Pancreas (tissue), 10 donors: ENCODE measurements around the gene PIP4K2C. TPM values are rescaled to one million over a fixed set of nuclear protein-coding genes. Genes with fewer than 3 reads are reported as not detected.

Experiments
- ATAC-seq, 4 donors: fragments of 200-7000 bp; cut with Tn5 transposase; one replicate each; pipeline versions ENCODE4 v1.8.0 to v1.9.1; 2020; ENCODE audit warnings: mild to moderate bottlenecking in 4 of 4, moderate library complexity in 4 of 4
- DNase-seq, 6 donors: peaks; one replicate each; pipeline ENCODE4 v3.0.0-alpha.2; 2020
- FAIRE-seq: peaks from 2 replicates; lab custom pipeline; 2012; peaks lifted over from hg19 to GRCh38; lab: Jason Lieb, UNC
- H3K27ac ChIP-seq, 4 donors: fragments of 200-600 bp; sonication (generic); 1 replicate in 3 of 4; 2 replicates in 1 of 4; pipeline versions ENCODE4 v1.5.0 to v1.8.0; 2020
- H3K27me3 ChIP-seq, 4 donors: fragments of 200-600 bp; one replicate each; pipeline ENCODE4 v1.8.0; 2021
- H3K36me3 ChIP-seq, 3 donors: fragments of 200-600 bp; sonication (generic) in 1 of 3; one replicate each; pipeline versions ENCODE4 v1.5.0 to v1.8.0; 2020 to 2021
- H3K4me1 ChIP-seq, 3 donors: fragments of 200-600 bp; one replicate each; pipeline ENCODE4 v1.8.0; 2021
- H3K4me3 ChIP-seq, 4 donors: fragments of 200-600 bp; sonication (generic) in 2 of 4; one replicate each; pipeline versions ENCODE4 v1.5.0 to v1.8.0; 2020 to 2021
- H3K9me3 ChIP-seq, 4 donors: fragments of 200-600 bp; one replicate each; pipeline ENCODE4 v1.8.0; 2021
- WGBS, 2 donors: extraction: QIAGEN DNeasy Blood & Tissue Kit; methylation state at CpG; one replicate each; pipeline ENCODE4 v1.1.7; 2013; 5-methylcytosine and 5-hydroxymethylcytosine counted together
- intact Hi-C, 3 donors: fragments of 100-400 bp; cut with DNase I; formaldehyde crosslinking; loops; one replicate each; pipeline versions ENCODE4 v1.11.1 to v1.14.2; 2022
- polyA plus RNA-seq, 2 donors: library from polyadenylated mRNA; stranded (reverse); fragments of 200-250 nt; gene quantifications; one replicate each; pipeline ENCODE4 v1.2.3, GENCODE V29; 2013
- total RNA-seq, 6 donors: library from RNA; stranded (reverse); fragmentation: NEBNext Ultra II Directional in 4 of 6; extraction: Animal tissue kit (Norgen Biotek cat#: 25700) in 4 of 6; gene quantifications; one replicate each; pipeline versions ENCODE4 v1.2.1 to v1.2.4, GENCODE V29; 2021 to 2023
- TF ChIP-seq, protein P1 (sequence below), 4 donors: fragments of 200-600 bp; sonication (generic) in 3 of 4; IDR thresholded peaks; one replicate each; pipeline versions ENCODE4 v1.5.0 to v1.8.0; 2021; ENCODE audit warnings: antibody characterized with exemption in 4 of 4
- donor health status: healthy with polysubstance abuse.
- donor health status: DM: no; HTN: no; CAD: no; lungs with moderate emphysema.
- donor health status: DM: no; HTN: no; CAD: no.
- donor health status: control.
- donor health status: control.
- donor health status: Bipolar disorder and iron deficiency.
- donor health status: DM: yes; HTN: yes; CAD: no.
- donor health status: DM: no; HTN: no; CAD: no.
- donor health status: DM: no; HTN: no; CAD: no.
- donor health status: DM: yes; HTN: yes; CAD: no.

PIP4K2C gene
- total RNA-seq, result 10 to 100 TPM; 11.3 to 17.0 (median 15.4) TPM
- polyA plus RNA-seq, result 10 to 100 TPM in 1 of 2 donors, 1 to 10 TPM in 1; 5.3 to 15.9 TPM

DNA sequence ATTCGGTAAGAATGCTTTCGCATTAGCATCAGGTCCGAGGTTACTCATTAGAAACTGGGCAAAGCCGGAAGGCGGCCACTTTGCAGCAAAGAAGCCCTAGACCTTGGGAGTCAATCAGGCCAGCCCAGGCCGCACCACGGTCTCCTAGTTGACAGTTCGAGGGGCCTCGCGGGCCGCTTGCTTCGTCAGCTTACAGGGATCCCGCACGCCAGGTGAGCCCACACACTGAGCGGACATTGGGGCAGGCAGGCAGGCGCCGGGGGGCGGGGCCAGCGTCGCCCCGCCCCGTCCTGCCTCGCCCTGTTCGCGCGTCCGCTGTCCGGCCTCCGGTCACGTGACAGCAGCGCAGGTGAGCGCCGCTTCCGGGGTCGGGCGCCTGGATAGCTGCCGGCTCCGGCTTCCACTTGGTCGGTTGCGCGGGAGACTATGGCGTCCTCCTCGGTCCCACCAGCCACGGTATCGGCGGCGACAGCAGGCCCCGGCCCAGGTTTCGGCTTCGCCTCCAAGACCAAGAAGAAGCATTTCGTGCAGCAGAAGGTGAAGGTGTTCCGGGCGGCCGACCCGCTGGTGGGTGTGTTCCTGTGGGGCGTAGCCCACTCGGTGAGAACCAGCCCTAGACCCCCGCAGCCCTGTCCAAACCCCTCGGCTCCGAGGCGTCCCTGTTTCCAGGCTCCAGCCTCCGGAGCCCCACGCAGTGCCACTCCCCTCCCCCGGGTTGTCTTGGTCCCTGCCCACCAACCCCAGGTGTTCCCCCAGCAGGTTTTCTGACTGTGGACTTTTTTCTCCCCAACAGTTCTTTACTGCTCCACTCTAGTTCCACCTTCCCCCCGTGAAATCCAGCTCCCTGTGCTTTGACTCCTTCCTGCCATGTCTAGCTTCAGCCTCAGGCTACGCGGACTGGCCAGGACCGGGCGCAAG is at the start of gene PIP4K2C:
TSS of gene PIP4K2C (plus strand) at position 329 of the 918 bp plus-strand sequence. CDS start at position 427, 98 bp downstream.
- peak; percentile 82 to 95 (median 90) for DNase-seq
- Histone ChIP-seq H3K27me3 (no peaks in the 10 kb centered on the region), H3K9me3 (no peaks in the 10 kb centered on the region), H3K27ac (peak within 1 kb of the TSS; percentile 45 to 75 (median 58)), H3K4me3 (peak within 1 kb of the TSS; percentile 71 to 95 (median 91)), H3K4me1 (peaks cover 3 to 10% (median 6%) of the 10 kb centered on the region in 3 donors), H3K36me3 (no peaks in the 10 kb centered on the region)
- intact Hi-C loops, result no loop called here
- FAIRE-seq, result no peak
- 0 to 1% methylated on average over 69 of the region's 69 CpGs for WGBS, 2 donors
- TF ChIP-seq, protein P1, sequence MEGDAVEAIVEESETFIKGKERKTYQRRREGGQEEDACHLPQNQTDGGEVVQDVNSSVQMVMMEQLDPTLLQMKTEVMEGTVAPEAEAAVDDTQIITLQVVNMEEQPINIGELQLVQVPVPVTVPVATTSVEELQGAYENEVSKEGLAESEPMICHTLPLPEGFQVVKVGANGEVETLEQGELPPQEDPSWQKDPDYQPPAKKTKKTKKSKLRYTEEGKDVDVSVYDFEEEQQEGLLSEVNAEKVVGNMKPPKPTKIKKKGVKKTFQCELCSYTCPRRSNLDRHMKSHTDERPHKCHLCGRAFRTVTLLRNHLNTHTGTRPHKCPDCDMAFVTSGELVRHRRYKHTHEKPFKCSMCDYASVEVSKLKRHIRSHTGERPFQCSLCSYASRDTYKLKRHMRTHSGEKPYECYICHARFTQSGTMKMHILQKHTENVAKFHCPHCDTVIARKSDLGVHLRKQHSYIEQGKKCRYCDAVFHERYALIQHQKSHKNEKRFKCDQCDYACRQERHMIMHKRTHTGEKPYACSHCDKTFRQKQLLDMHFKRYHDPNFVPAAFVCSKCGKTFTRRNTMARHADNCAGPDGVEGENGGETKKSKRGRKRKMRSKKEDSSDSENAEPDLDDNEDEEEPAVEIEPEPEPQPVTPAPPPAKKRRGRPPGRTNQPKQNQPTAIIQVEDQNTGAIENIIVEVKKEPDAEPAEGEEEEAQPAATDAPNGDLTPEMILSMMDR (IDR thresholded peaks at IDR 0.05), result no peak
- peak; percentile 99 to 100 (median 99) for ATAC-seq

DNA sequence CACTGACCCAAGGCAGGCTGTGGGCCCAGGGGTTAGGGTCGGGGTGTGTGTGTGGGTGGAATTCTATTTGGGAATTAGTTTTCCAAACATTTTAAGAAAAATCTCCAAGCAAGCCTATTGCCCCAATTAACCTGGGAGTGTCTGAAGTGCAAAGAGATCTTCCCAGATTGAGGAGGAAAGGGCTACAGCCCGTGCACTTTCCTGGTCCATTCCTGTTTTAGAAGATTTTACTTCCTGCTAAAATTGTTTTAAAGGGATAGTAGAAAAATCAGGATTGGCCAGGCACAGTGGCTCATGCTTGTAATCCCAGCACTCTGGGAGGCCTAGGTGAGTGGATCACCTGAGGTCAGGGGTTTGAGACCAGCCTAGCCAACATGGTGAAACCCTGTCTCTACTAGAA is 49.3 kb upstream of the PIP4K2C start:
- Histone ChIP-seq H3K4me3 (no peak overlapping the region), H3K4me1 (peaks cover 0 to 12% (median 5%) of the 10 kb centered on the region in 3 donors), H3K36me3 (peaks cover 0 to 16% (median 3%) of the 10 kb centered on the region in 3 donors), H3K27ac (no peak overlapping the region), H3K9me3 (no peaks in the 10 kb centered on the region), H3K27me3 (no peaks in the 10 kb centered on the region)
- 86 to 87% methylated on average over 2 of the region's 2 CpGs for WGBS, 2 donors
- TF ChIP-seq, protein P1 (IDR thresholded peaks at IDR 0.05), result no peak
- FAIRE-seq, result no peak
- no peak for DNase-seq
- ATAC-seq, result no peak
- intact Hi-C loops, result no loop called here

DNA sequence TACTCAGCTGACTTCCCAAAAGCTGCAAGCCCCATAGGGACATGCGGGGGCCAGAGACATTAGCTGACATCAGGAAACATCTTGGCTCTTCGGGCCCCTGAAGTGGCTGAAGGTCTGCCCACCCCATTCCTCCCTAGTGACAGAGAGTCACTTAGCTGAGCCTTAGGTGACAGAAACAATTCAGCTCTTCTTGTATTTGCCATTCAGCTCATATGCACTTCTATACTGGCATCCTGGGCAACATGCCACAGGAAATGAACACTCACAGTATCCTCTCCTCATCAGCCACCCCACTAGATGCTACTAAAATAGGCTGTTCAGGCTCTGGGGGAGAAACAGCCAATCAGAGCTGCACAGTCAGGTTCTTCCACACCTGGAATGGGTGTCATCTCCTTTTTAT is 47.4 kb upstream of the PIP4K2C start:
- ATAC-seq, result no peak
- H3K4me3 ChIP-seq, result no peak overlapping the region
- DNase-seq, result no peak
- no peak for FAIRE-seq
- TF ChIP-seq, protein P1 (IDR thresholded peaks at IDR 0.05), result no peak
- intact Hi-C loops, result no loop called here
- H3K27ac ChIP-seq, result no peak overlapping the region
- H3K9me3 ChIP-seq, result no peaks in the 10 kb centered on the region
- H3K27me3 ChIP-seq, result no peaks in the 10 kb centered on the region
- 81 to 86% methylated on average over 2 of the region's 2 CpGs for WGBS, 2 donors
- H3K4me1 ChIP-seq, result peaks cover 0 to 12% (median 5%) of the 10 kb centered on the region in 3 donors
- H3K36me3 ChIP-seq, result peaks cover 0 to 6% (median 3%) of the 10 kb centered on the region in 3 donors

DNA sequence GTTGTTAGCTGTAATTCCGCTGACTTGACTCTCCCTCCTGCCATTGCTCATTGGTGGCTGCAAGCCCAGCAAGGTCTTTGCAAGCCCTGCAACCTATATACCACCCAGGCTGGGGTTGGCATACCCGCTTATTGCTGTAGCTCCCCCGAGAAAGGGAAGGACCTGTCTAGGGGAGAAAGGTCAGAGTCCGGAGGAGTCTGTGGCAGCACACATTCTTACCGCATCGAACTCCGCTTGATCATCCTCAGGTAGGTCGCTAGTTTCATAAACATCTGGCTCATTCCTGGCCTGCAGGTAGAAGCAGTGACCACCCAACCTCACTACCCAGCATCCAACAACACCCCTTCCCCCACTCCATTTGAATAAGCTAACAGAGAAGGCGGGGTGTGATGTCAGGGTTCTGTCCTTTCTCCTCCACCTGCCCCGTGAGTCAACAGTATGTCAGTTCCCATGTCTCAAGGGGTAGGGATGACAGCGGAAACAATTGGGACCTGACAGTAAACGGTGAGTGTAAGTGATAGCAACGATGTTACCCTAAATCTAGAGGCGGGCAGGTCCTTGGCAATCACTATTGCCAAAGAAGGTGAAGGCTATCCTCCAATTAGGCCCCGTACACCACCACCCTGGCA is 45.1 kb upstream of the PIP4K2C start:
- no peak for FAIRE-seq
- no peaks in the 10 kb centered on the region for H3K27me3 ChIP-seq
- peaks cover 0 to 12% (median 5%) of the 10 kb centered on the region in 3 donors for H3K4me1 ChIP-seq
- H3K27ac ChIP-seq, result peak overlapping the region; percentile 57 to 78 (median 76)
- peaks cover 0 to 5% (median 0%) of the 10 kb centered on the region in 3 donors for H3K36me3 ChIP-seq
- peak in 2 of 6 donors; percentile 18 to 32 for DNase-seq
- TF ChIP-seq, protein P1 (IDR thresholded peaks at IDR 0.05), result no peak
- no peaks in the 10 kb centered on the region for H3K9me3 ChIP-seq
- H3K4me3 ChIP-seq, result peak overlapping the region; percentile 85 to 98 (median 95)
- intact Hi-C loops, result no loop called here
- peak; percentile 20 to 42 (median 32) for ATAC-seq
- 38 to 39% methylated on average over 15 of the region's 15 CpGs for WGBS, 2 donors
